IMR-90 (cell line): ENCODE measurements around the gene MAP2K5. TPM values are rescaled to one million over a fixed set of nuclear protein-coding genes. Genes with fewer than 3 reads are reported as not detected.
A peak's percentile ranks its signal among the peaks of the same experiment; 100 is the strongest.

Source experiments
- ATAC-seq: fragments of 200-7000 bp; cut with Tn5 transposase; 2 replicates; pipeline ENCODE4 v1.9.1; 2020; ENCODE audit warnings: low read depth, mild to moderate bottlenecking, moderate library complexity
- BruUV-seq: library from RNA; stranded (reverse); fragments of 400-500 nt; replicated peaks from 2 replicates; lab custom pipeline; 2021; lab: Mats Ljungman, UMichigan
- CTCF ChIA-PET: fragments of 300-600 bp; formaldehyde crosslinking; extraction: SDS; loops from one replicate; lab custom pipeline; 2021; ENCODE audit warnings: antibody characterized with exemption; lab: Yijun Ruan, JAX
- POLR2A ChIA-PET: fragments of 300-600 bp; sonication (Branson Sonifier 250); formaldehyde crosslinking; loops from one replicate; lab custom pipeline; 2022; ENCODE audit warnings: antibody characterized with exemption; ENCODE audit not compliant: unreplicated experiment; lab: Charles Lee
- DNase-seq: peaks from one replicate; pipeline ENCODE4 v3.0.0; 2013
- H2AFZ ChIP-seq: replicated peaks from 2 replicates; pipeline ENCODE3; 2013; ENCODE audit warnings: low read length, mild to moderate bottlenecking; ENCODE audit not compliant: poor library complexity
- H2AK5ac ChIP-seq: 2 replicates; pipeline ENCODE4 v1.6.1; 2013; ENCODE audit warnings: low read depth, low read length, inconsistent platforms
- H2AK9ac ChIP-seq: replicated peaks from 2 replicates; pipeline ENCODE3; 2013; ENCODE audit warnings: mild to moderate bottlenecking, low read depth, low read length, moderate library complexity; ENCODE audit not compliant: poor library complexity
- H2BK120ac ChIP-seq: 2 replicates; pipeline ENCODE4 v1.6.1; 2013; ENCODE audit warnings: low read depth, low read length, inconsistent platforms
- H2BK15ac ChIP-seq: 3 replicates; pipeline ENCODE4 v1.6.1; 2013; ENCODE audit warnings: low read depth, low read length, inconsistent platforms
- H2BK20ac ChIP-seq: 2 replicates; pipeline ENCODE4 v1.6.1; 2013; ENCODE audit warnings: low read depth, mild to moderate bottlenecking, inconsistent platforms, low read length, moderate library complexity
- H2BK5ac ChIP-seq: 2 replicates; pipeline ENCODE4 v1.6.1; 2013; ENCODE audit warnings: mild to moderate bottlenecking, low read depth, low read length, inconsistent platforms; ENCODE audit not compliant: poor library complexity, severe bottlenecking
- H3K14ac ChIP-seq: replicated peaks from 2 replicates; pipeline ENCODE4 v1.6.1; 2013; ENCODE audit warnings: low read depth, low read length, inconsistent platforms
- H3K18ac ChIP-seq: 2 replicates; pipeline ENCODE4 v1.6.1; 2013; ENCODE audit warnings: low read depth, low read length, control low read depth
- H3K23ac ChIP-seq: 2 replicates; pipeline ENCODE4 v1.6.1; 2013; ENCODE audit warnings: low read depth, low read length, inconsistent platforms
- H3K27ac ChIP-seq: 2 replicates; pipeline ENCODE4 v1.5.1; 2013; ENCODE audit warnings: mild to moderate bottlenecking, control low read depth, low read length; ENCODE audit not compliant: insufficient read depth
- H3K27me3 ChIP-seq: 2 replicates; pipeline ENCODE4 v1.6.1; 2013; ENCODE audit warnings: low read length; ENCODE audit not compliant: control insufficient read depth, insufficient read depth
- H3K36me3 ChIP-seq: 2 replicates; pipeline ENCODE4 v1.6.1; 2013; ENCODE audit warnings: low read length, mixed read lengths; ENCODE audit not compliant: control insufficient read depth, insufficient read depth
- H3K4ac ChIP-seq: 2 replicates; pipeline ENCODE4 v1.6.1; 2013; ENCODE audit warnings: low read depth, low read length, inconsistent platforms
- H3K4me1 ChIP-seq: 2 replicates; pipeline ENCODE4 v1.6.1; 2013; ENCODE audit warnings: low read length, mixed read lengths; ENCODE audit not compliant: control insufficient read depth, insufficient read depth
- H3K4me2 ChIP-seq: 2 replicates; pipeline ENCODE4 v1.6.1; 2013; ENCODE audit warnings: low read depth, mild to moderate bottlenecking, control low read depth, low read length, moderate library complexity
- H3K4me3 ChIP-seq: 2 replicates; pipeline ENCODE4 v1.5.1; 2013; ENCODE audit warnings: low read depth, mild to moderate bottlenecking, control low read depth, low read length, moderate library complexity; ENCODE audit not compliant: insufficient read depth
- H3K56ac ChIP-seq: 2 replicates; pipeline ENCODE4 v1.6.1; 2013; ENCODE audit warnings: low read length, inconsistent platforms; ENCODE audit not compliant: insufficient read depth; ENCODE audit errors: extremely low read depth
- H3K79me1 ChIP-seq, 2 experiments: 2 replicates each; pipeline ENCODE4 v1.6.1; 2013; ENCODE audit warnings: low read length in 2 of 2, inconsistent platforms in 1 of 2, low read depth in 1 of 2
- H3K9ac ChIP-seq: 2 replicates; pipeline ENCODE4 v1.6.1; 2013; ENCODE audit warnings: low read depth, low read length, control low read depth
- H3K9me1 ChIP-seq: 2 replicates; pipeline ENCODE4 v1.6.1; 2013; ENCODE audit warnings: low read length, inconsistent platforms; ENCODE audit not compliant: insufficient read depth
- H3K9me3 ChIP-seq: 2 replicates; pipeline ENCODE4 v1.6.1; 2013; ENCODE audit warnings: low read length; ENCODE audit not compliant: control insufficient read depth, insufficient read depth
- H4K20me1 ChIP-seq: 2 replicates; pipeline ENCODE4 v1.6.1; 2013; ENCODE audit warnings: low read length, inconsistent platforms; ENCODE audit not compliant: insufficient read depth
- H4K5ac ChIP-seq: 2 replicates; pipeline ENCODE4 v1.6.1; 2013; ENCODE audit warnings: mild to moderate bottlenecking, low read depth, low read length, control low read depth
- H4K8ac ChIP-seq, 2 experiments: 2 replicates each; pipeline ENCODE4 v1.6.1; 2013; ENCODE audit warnings: low read depth in 2 of 2, low read length in 2 of 2, control low read depth in 1 of 2, inconsistent platforms in 1 of 2
- H4K91ac ChIP-seq: 2 replicates; pipeline ENCODE4 v1.6.1; 2013; ENCODE audit warnings: low read depth, low read length, inconsistent platforms; ENCODE audit not compliant: insufficient read depth
- BHLHE40 ChIP-seq: fragments of 150-350 bp; IDR thresholded peaks from 2 replicates; pipeline ENCODE4 v1.6.1; 2016; ENCODE audit warnings: mild to moderate bottlenecking, low read depth, low read length
- MXI1 ChIP-seq: IDR thresholded peaks from 2 replicates; pipeline ENCODE4 v1.6.1; 2012; ENCODE audit warnings: low read depth, mild to moderate bottlenecking, low read length, moderate library complexity, borderline replicate concordance
- NFE2L2 ChIP-seq: fragments of 150-350 bp; IDR thresholded peaks from 2 replicates; pipeline ENCODE4 v1.6.1; 2016; ENCODE audit warnings: low read depth, mild to moderate bottlenecking, low read length
- RAD21 ChIP-seq: IDR thresholded peaks from 2 replicates; pipeline ENCODE4 v1.6.1; 2012; ENCODE audit warnings: low read length, improper control_type of control experiment
- SMC3 ChIP-seq: fragments of 150-350 bp; IDR thresholded peaks from 2 replicates; pipeline ENCODE4 v1.6.1; 2016; ENCODE audit warnings: low read depth, mild to moderate bottlenecking, antibody characterized with exemption, low read length, moderate library complexity
- WGBS, 2 experiments: methylation state at CpG; one replicate each; pipeline versions ENCODE4 v1.1.5 to v1.1.7; 2013; ENCODE audit warnings: missing lambda C conversion rate in 2 of 2; ENCODE audit not compliant: insufficient read length in 1 of 2; ENCODE audit errors: extremely low coverage in 2 of 2; 5-methylcytosine and 5-hydroxymethylcytosine counted together
- dilution Hi-C: fragments of 300-500 bp; cut with HindIII; formaldehyde crosslinking; loops from one replicate; pipeline ENCODE4 v1.14.3; 2018; ENCODE audit warnings: low sequenced_read_pairs; ENCODE audit not compliant: unreplicated experiment
- in situ Hi-C: fragments of 300-500 bp; cut with MboI; formaldehyde crosslinking; loops from 3 replicates; pipeline ENCODE4 v1.14.3; 2019; ENCODE audit warnings: low sequenced_read_pairs, inconsistent platforms, mixed read lengths
- intact Hi-C: fragments of 100-400 bp; cut with micrococcal nuclease; formaldehyde crosslinking; loops from 2 replicates; pipeline ENCODE4 v1.10.0; 2022
- polyA plus RNA-seq, 3 experiments: library from polyadenylated mRNA; depleted of rRNA; stranded (reverse); fragments of >200 nt; gene quantifications; 2 replicates each; pipeline ENCODE4 v1.2.3, GENCODE V29; 2012; ENCODE audit warnings: low replicate concordance in 1 of 3
- total RNA-seq: library from RNA; depleted of rRNA; stranded (reverse); fragments of >200 nt; gene quantifications from 2 replicates; pipeline ENCODE4 v1.2.3, GENCODE V29; 2012
- TF ChIP-seq, protein P1 (sequence below): fragments of 150-350 bp; IDR thresholded peaks from 2 replicates; pipeline ENCODE4 v1.6.1; 2016; ENCODE audit warnings: low read depth, mild to moderate bottlenecking, low read length, moderate library complexity, borderline replicate concordance
- TF ChIP-seq, protein P2 (sequence below): fragments of 150-350 bp; IDR thresholded peaks from 2 replicates; pipeline ENCODE4 v1.6.1; 2017; ENCODE audit warnings: mild to moderate bottlenecking, antibody characterized with exemption, low read length, low read depth

MAP2K5 gene
- total and polyA plus RNA-seq, 2 of the 4 experiments (the other 2 are of a cell fraction), result 1.6 to 6.1 TPM

DNA sequence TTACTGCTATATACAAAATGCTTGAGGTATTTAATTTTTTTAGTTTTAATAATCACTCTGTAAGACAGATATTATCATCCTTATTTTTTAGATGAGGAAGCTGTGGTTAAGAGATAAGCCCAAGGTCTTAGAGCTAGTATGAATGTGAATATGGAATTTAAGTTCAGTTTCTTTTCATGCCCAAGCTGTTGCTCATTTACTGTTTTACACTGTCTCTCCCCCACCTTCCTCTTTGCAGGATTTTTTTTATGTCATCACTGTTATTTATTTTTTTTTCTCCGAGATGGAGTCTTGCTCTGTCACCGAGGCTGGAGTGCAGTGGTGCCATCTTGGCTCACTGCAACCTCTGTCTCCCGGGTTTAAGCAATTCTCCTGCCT, 22.5 kb downstream of the MAP2K5 start:
- POLR2A ChIA-PET, result no interaction called here
- Histone ChIP-seq H4K91ac (no peak overlapping the region), H3K9ac (no peak overlapping the region), H4K20me1 (no peaks in the 10 kb centered on the region), H3K9me3 (no peaks in the 10 kb centered on the region), H3K23ac (no peak overlapping the region), H3K4me1 (no peaks in the 10 kb centered on the region), H3K4ac (no peak overlapping the region), H2BK120ac (no peak overlapping the region), H4K8ac (no peak overlapping the region), H3K36me3 (peaks cover 2% of the 10 kb centered on the region), H3K4me3 (no peak overlapping the region), H3K9me1 (no peaks in the 10 kb centered on the region), H3K4me2 (no peak overlapping the region), H3K14ac (no peak overlapping the region), H2BK20ac (no peak overlapping the region), H3K27me3 (no peaks in the 10 kb centered on the region), H2BK5ac (no peak overlapping the region), H2AK9ac (no peak overlapping the region), H3K79me1 (peaks cover 3 to 6% of the 10 kb centered on the region in 2 experiments; a peak in 2 of 4 replicates), H3K27ac (no peak overlapping the region), H4K5ac (no peak overlapping the region), H2AK5ac (no peak overlapping the region), H2BK15ac (no peak overlapping the region), H3K56ac (no peak overlapping the region), H2AFZ (no peak overlapping the region), H3K18ac (no peak overlapping the region)
- no TSS peak for BruUV-seq
- CTCF ChIA-PET, result no interaction called here
- dilution Hi-C loops, result no loop called here
- WGBS, 2 experiments, result no CpG with 5 or more reads among the region's 3 CpGs
- DNase-seq, result peak; percentile 22
- no peak for ATAC-seq
- intact Hi-C loops, result no loop called here
- in situ Hi-C loops, result no loop called here
- TF ChIP-seq MXI1 (no peak), BHLHE40 (no peak), RAD21 (no peak), SMC3 (no peak), NFE2L2 (no peak)
- TF ChIP-seq, protein P1, sequence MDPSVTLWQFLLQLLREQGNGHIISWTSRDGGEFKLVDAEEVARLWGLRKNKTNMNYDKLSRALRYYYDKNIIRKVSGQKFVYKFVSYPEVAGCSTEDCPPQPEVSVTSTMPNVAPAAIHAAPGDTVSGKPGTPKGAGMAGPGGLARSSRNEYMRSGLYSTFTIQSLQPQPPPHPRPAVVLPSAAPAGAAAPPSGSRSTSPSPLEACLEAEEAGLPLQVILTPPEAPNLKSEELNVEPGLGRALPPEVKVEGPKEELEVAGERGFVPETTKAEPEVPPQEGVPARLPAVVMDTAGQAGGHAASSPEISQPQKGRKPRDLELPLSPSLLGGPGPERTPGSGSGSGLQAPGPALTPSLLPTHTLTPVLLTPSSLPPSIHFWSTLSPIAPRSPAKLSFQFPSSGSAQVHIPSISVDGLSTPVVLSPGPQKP, result no peak
- TF ChIP-seq, protein P2, sequence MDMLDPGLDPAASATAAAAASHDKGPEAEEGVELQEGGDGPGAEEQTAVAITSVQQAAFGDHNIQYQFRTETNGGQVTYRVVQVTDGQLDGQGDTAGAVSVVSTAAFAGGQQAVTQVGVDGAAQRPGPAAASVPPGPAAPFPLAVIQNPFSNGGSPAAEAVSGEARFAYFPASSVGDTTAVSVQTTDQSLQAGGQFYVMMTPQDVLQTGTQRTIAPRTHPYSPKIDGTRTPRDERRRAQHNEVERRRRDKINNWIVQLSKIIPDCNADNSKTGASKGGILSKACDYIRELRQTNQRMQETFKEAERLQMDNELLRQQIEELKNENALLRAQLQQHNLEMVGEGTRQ, result no peak
